ENCODE data around the gene HDAC4. TPM values are rescaled to one million over a fixed set of nuclear protein-coding genes. Genes with fewer than 3 reads are reported as not detected.

The HDAC4 gene
- total RNA-seq, 4 donors from 2014 or later = 12.9 to 91.6 (median 39.8) TPM

GRCh38 chr2:239204136-239204875 lies 196.5 kb downstream of the HDAC4 start:
- H3K27ac ChIP-seq = no peak overlapping the region
- H3K9me3 ChIP-seq = no peaks in the 10 kb centered on the region
- no peaks in the 10 kb centered on the region for H3K27me3 ChIP-seq
- no peaks in the 10 kb centered on the region for H3K36me3 ChIP-seq
- peaks cover 0 to 10% of the 10 kb centered on the region in 2 donors for H3K4me1 ChIP-seq
- no peak for TF ChIP-seq POLR2A (IDR thresholded peaks at IDR 0.05)
- TF ChIP-seq CTCF (IDR thresholded peaks at IDR 0.05) = no peak
- H3K4me3 ChIP-seq (replicated peaks in 1 of 3) = no peak overlapping the region
- intact Hi-C loops (cut with DNase I) = no loop called here
- WGBS, 2 donors = 96 to 98% methylated on average over 19 to 28 of the region's 28 CpGs
- DNase-seq = no peak

- Histone ChIP-seq H3K27me3 (no peaks in the 10 kb centered on the region), H3K4me1 (peaks cover 0 to 10% of the 10 kb centered on the region in 2 donors), H3K27ac (no peak overlapping the region), H3K9me3 (no peaks in the 10 kb centered on the region), H3K4me3 (replicated peaks in 1 of 3) (no peak overlapping the region), H3K36me3 (no peaks in the 10 kb centered on the region)
- no peak for DNase-seq
- WGBS, 2 donors = 90 to 92% methylated on average over 14 of the region's 14 CpGs
- TF ChIP-seq POLR2A (IDR thresholded peaks at IDR 0.05) = no peak
- no peak for TF ChIP-seq CTCF (IDR thresholded peaks at IDR 0.05)
- intact Hi-C loops (cut with DNase I) = no loop called here
Measured at GRCh38 chr2:239203443-239204135, 197.2 kb downstream of the HDAC4 start.

GRCh38 chr2:239202836-239203235 lies 198.0 kb downstream of the HDAC4 start:
- TF ChIP-seq POLR2A (IDR thresholded peaks at IDR 0.05) (no peak), CTCF (IDR thresholded peaks at IDR 0.05) (no peak)
- Histone ChIP-seq H3K4me1 (peaks cover 0 to 10% of the 10 kb centered on the region in 2 donors), H3K4me3 (replicated peaks in 1 of 3) (no peak overlapping the region), H3K27me3 (no peaks in the 10 kb centered on the region), H3K27ac (no peak overlapping the region), H3K36me3 (no peaks in the 10 kb centered on the region), H3K9me3 (no peaks in the 10 kb centered on the region)
- WGBS, 2 donors = 97 to 100% methylated on average over 2 to 10 of the region's 10 CpGs
- DNase-seq = no peak
- intact Hi-C loops (cut with DNase I) = no loop called here

- no peaks in the 10 kb centered on the region for H3K36me3 ChIP-seq
- intact Hi-C loops (cut with DNase I) = no loop called here
- DNase-seq = no peak
- H3K9me3 ChIP-seq = no peaks in the 10 kb centered on the region
- no peak overlapping the region for H3K27ac ChIP-seq
- 93 to 97% methylated on average over 12 of the region's 12 CpGs for WGBS, 2 donors
- peaks cover 0 to 10% of the 10 kb centered on the region in 2 donors for H3K4me1 ChIP-seq
- no peak for TF ChIP-seq POLR2A (IDR thresholded peaks at IDR 0.05)
- no peak overlapping the region for H3K4me3 ChIP-seq (replicated peaks in 1 of 3)
- H3K27me3 ChIP-seq = no peaks in the 10 kb centered on the region
Measured at GRCh38 chr2:239202343-239202742, 198.5 kb downstream of the HDAC4 start.

GRCh38 chr2:239201884-239202283 lies 198.9 kb downstream of the HDAC4 start:
- no peak for DNase-seq
- Histone ChIP-seq H3K4me1 (peaks cover 0 to 10% of the 10 kb centered on the region in 2 donors), H3K9me3 (no peaks in the 10 kb centered on the region), H3K36me3 (no peaks in the 10 kb centered on the region), H3K4me3 (replicated peaks in 1 of 3) (no peak overlapping the region), H3K27me3 (no peaks in the 10 kb centered on the region), H3K27ac (no peak overlapping the region)
- intact Hi-C loops (cut with DNase I) = no loop called here
- 90 to 92% methylated on average over 7 of the region's 7 CpGs for WGBS, 2 donors
- no peak for TF ChIP-seq POLR2A (IDR thresholded peaks at IDR 0.05)
- no peak for TF ChIP-seq CTCF (IDR thresholded peaks at IDR 0.05)
